ENCODE results near the gene SULT1A2.
"Not testable (repeated sequence)": the region's sequence is repeated elsewhere in the genome, so short reads cannot be mapped to it uniquely, and the experiment has no call there.

Gene SULT1A2

GRCh38 chr16:28592511-28592910 lies 4.3 kb downstream of the SULT1A2 start:
- no peak for DNase-seq (ENCODE audit: extremely low read depth in 1 of 2, low read depth in 1 of 2)

- DNase-seq (ENCODE audit: extremely low read depth in 1 of 2, low read depth in 1 of 2) = no peak
These were observed 5.5 kb downstream of the SULT1A2 start for GRCh38 chr16:28591355-28591754.

DNA sequence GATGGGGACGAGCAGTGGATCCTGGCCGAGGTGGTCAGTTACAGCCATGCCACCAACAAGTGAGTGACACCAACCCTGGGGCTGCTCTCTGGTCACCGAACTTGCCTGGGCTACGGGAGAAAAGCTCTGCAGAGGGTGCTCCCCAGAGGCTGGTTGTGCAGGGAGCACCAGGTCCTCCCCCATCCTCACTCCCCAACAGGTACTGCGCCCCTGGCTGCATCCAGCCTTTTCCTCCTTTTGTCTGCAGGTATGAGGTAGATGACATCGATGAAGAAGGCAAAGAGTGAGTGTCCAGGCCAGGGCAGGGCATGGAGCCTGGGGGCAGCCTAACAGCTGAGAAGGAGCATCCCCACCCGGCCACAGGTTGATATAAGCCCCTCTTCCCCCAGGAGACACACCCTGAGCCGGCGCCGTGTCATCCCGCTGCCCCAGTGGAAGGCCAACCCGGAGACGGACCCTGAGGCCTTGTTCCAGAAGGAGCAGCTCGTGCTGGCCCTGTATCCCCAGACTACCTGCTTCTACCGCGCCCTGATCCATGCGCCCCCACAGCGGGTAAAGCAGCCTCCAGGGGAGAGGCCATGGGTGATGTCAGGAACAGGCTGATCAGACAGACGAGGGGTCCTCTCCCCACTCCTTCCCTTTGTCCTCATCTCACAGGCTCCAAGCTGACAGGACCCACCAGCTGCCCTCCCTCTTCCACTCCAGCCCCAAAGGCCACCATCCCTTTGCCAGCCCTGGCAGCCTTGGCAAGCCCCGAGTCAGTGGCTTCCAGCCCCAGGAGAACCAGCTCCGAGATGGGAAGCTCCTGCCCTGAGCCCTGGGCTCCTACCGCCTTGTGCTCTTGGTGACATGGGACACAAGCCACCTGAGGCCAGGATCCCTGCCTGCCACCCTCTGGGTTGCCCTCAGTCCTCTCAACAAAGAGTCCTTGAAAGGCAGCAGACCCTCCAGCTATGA lies 6.2 kb downstream of the SULT1A2 start:
- no peak for DNase-seq (ENCODE audit: extremely low read depth in 1 of 2, low read depth in 1 of 2)

DNA sequence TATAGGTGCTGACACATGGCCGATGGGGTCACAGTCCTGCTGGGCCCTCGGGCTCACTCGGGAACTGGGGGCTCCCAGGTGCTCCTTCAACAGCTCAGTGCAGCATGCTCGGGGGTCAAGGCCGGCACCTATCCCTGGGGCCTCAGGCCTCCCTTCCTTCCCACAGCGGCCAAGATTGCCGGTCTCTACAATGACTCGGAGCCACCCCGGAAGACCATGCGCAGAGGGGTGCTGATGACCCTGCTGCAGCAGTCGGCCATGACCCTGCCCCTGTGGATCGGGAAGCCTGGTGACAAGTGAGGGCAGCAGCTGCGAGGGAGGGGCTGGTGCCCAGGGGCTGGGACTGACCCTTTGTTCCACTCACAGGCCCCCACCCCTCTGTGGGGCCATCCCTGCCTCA lies 6.9 kb downstream of the SULT1A2 start:
- DNase-seq (ENCODE audit: extremely low read depth in 1 of 2, low read depth in 1 of 2) = no peak

DNA sequence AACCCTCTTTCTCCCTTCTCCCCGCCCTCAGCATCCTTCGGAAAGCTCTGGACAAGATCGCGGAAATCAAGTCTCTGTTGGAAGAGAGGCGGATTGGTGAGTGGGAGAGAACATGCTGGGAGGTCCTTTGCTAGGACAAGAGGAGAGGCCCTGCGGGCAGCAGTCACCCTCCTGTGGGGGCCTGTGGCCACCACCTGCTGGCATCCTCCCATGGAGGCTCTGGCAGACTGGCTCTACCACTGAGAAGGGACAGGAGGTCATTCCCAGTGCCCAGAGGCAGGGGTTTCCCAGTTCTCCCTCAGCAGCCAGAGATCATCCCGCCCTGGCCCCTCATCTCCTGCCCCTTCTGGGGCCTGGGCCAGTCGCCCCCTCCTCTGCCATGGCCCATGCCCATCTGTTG lies 7.8 kb downstream of the SULT1A2 start:
- no peak for DNase-seq (ENCODE audit: extremely low read depth in 1 of 2, low read depth in 1 of 2)

DNA sequence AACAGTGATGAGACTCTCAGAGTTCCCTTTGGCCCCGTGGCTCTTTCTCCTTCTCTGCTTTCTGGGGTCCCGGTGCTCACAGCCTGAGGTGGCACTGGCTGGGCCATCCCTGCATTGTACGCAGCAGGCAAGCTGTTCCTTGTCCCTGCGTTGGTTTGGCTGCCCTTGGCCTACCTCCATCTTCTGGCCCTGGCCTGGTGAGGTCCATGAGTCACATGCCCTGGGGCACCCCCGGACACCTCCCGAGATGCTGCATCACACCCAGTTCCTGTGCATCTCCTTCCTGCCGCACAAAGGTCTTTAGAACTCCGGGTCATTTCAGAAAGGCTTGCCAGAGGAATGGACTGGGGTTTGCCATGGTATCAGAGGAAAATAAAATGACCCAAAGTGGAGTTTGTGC lies 9.5 kb downstream of the SULT1A2 start:
- DNase-seq (ENCODE audit: extremely low read depth in 1 of 2, low read depth in 1 of 2) = no peak

- DNase-seq (ENCODE audit: extremely low read depth in 1 of 2, low read depth in 1 of 2) = no peak
These were observed 10.4 kb downstream of the SULT1A2 start for GRCh38 chr16:28586466-28586865.

DNA sequence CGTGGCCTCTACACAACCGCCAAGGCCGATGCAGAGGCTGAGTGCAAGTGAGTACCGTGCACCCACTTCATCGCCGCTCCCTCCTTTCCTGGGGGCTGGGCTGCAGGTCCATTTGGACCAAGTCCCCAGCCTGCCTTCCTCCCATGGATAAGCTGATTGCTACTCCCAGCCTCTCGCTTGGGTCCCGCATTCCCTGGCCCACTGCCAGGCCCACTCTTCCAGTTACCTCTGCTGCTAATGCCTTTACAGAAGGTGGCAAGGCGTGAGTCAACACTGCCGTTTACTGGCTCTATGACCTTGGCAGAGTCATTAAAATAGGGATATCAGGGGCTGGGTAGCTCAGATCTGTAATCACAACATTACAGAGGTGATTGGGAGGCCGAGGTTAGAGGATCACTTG lies 11.2 kb downstream of the SULT1A2 start:
- no peak for DNase-seq (ENCODE audit: extremely low read depth in 1 of 2, low read depth in 1 of 2)

GRCh38 chr16:28580726-28581315 lies 16.0 kb downstream of the SULT1A2 start:
- DNase-seq (ENCODE audit: extremely low read depth in 1 of 2, low read depth in 1 of 2) = no peak

DNA sequence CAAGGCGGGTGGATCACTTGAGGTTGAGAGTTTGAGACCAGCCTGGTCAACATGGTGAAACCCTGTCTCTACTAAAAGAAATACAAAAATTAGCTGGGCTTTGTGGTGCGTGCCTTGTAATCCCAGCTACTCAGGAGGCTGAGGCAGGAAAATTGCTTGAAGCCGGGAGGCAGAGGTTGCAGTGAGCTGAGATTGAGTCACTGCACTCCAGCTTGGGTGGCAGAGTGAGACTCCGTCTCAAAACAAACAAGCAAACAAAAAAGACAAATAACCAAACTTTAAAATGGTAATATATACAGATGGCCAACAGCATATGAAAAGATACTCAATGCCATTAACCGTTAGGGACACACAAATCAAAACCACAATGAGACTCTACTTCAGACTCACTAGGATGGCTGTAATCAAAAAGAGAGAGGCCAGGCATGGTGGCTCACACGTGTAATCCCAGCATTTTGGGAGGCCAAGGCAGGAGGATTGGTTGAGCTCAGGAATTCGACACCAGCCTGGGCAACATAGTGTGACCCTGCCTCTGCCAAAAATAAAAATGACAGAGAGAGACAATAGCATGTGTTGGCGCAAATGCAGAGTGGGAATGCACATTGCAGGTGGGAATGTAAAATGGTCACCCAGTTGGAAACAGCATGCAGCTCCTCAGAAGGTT lies 21.3 kb downstream of the SULT1A2 start:
- DNase-seq (ENCODE audit: extremely low read depth in 1 of 2, low read depth in 1 of 2) = no peak

DNA sequence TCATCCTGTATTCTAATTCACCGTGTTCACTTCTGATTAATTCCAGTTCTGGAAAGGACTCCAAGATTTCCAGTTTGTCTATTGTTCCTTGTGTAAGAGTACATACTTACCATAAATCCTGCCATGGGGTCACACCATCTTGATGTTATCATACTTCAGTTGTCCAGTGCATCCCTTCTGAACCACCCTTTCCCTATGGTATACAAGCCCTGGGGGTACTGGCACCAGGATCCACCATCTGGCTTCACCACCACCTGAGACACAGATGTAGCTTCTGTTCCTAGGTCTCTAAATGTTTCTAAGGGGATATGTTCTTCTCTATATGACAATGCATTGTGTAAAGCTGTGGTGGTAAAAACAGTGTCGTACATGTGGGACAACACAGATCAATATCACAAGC lies 21.9 kb downstream of the SULT1A2 start:
- no peak for DNase-seq (ENCODE audit: extremely low read depth in 1 of 2, low read depth in 1 of 2)

- DNase-seq (ENCODE audit: extremely low read depth in 1 of 2, low read depth in 1 of 2) = no peak
These were observed 22.8 kb downstream of the SULT1A2 start for GRCh38 chr16:28573738-28574718.

DNA sequence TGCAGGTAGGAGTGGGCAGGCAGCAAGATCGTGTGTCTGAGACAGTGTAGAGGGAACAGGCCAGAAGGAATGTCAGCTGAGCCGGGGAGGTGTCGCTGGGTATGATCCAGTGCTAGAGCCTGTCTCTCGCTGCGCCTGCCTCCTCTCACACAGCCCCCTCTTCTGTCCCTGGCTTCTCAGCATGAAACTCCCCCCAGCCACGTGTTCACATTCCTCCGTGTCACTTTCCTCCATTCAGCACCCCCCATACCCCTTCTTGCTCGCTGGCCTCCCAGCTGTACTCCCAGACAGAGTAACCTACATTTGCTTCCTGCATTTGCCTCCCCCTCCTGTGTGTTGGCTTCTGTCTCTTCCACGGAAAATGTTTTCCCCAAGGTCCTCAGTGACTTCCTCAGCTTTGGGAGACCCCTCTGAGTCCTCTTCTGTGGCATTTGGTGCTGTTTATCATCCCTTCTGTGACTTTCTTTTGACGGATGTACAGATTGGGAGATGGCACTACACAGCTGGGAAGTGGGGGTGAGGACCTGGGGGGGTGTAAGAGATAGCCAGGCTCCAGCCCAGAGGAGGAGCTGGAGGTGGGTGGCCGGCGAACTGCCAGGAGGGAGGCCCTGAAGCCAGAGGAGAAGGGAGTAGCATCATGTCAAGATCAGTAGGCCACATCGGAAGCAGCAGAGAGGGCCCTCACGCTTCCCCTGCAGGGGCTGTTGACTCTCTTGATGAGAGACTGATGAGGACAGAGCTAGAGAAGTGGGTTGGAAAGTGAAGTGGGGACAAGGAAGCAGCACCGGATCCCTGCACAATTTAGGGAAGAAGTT lies 23.9 kb downstream of the SULT1A2 start:
- DNase-seq (ENCODE audit: extremely low read depth in 1 of 2, low read depth in 1 of 2) = no peak

DNA sequence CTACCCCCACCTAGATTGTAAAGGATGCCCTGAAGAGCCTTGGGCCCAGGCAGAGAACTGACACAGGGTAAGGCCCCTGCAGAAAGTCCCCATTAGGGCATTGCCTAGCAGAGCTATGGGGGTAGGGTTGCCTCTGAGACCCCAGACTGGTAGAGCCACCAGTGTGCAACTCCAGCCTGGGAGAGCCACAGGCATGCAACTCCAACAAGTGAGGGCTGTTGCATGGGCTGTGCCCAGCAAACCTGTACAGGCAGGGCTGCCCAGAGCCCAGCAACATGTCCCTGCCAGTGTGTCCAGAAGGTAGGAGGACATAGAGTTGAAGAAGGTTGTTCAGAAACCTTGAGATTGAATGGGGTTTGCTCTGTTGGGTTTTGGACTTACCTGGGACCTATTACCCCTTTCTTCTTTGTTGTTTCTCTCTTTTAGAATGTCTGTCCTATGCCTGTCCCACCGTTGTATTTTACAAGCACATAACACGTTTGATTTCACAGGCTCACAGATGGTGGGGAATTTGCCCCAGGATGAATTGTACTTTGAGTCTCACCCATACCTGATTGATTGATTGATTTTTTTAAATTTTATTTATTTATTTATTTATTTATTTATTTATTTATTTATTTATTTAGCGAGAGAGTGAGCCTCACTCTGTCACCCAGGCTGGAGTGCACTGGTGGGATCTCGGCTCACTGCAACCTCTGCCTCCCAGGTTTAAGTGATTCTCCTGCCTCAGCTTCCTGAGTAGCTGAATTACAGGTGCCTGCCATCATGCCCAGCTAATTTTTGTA lies 26.7 kb downstream of the SULT1A2 start:
- no peak for DNase-seq (ENCODE audit: extremely low read depth in 1 of 2, low read depth in 1 of 2)

- no peak for DNase-seq (ENCODE audit: extremely low read depth in 1 of 2, low read depth in 1 of 2)
These were observed 27.8 kb downstream of the SULT1A2 start for GRCh38 chr16:28569021-28569420.

DNA sequence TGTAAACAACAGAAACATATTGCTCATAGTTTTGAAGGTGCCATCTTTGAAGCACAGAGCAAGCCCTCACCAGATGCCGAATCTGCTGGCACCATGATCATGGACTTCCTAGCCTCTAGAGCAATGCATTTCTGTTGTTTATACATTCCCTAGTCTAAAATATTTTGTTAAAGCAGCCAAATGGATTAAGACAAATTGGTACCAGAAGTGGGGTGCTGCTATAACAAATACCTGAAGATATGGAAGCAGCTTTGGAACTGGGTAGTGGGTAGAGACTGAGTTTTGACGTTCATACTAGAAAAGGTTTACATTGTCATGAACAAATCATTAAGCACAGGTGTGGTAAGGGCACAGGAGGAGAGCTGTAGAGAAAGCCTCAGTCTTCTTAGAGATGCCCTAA lies 29.6 kb downstream of the SULT1A2 start:
- no peak for DNase-seq (ENCODE audit: extremely low read depth in 1 of 2, low read depth in 1 of 2)

DNA sequence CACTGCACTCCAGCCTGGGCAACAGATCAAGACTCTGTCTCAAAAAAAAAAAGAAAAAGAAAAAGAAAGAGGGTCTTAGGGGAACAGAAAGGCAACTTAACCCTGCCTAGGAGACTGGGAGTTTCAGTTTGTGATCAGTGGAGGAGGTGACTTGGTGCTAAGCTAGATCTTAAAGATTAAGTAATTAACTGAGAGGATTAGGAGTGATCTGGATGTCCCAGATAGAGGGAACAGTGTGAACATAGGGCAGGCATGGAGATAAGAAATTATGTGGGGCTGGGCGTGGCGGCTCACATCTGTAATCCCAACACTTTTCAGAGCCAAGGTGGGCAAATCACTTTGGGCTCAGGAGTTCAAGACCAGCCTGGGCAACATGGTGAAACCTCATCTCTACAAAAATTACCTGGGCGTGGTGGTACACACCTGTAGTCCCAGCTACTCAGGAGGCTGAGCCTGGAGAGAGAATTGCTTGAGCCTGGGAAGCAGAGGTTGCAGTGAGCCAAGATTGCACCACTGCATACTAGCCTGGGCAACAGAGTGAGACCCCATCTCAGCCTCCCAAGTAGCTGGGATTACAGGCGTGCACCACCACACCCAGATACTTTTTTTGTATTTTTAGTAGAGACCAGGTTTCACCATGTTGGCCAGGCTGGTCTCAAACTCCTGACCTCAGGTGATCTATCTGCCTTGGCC lies 30.5 kb downstream of the SULT1A2 start:
- not testable (repeated sequence) for DNase-seq (ENCODE audit: extremely low read depth in 1 of 2, low read depth in 1 of 2)

DNA sequence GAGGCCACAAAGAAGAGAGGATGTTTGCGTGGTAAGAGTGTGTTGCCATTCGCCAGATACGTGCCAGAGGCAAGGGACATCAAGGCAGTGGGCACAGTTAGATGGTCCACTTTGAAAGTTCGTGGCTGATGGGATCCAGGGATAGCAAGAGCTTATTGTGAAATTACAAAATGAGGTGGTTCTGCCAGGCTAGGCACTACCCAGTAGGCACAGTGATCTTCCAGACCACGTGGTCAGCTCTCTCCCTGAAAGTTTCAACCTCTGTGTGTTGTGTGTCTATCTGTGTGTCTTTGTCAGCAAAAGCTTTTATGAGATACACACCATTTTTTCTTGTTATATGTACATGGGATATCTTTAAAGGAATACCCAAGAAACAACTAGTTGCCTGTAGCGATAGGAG lies 33.6 kb downstream of the SULT1A2 start:
- no peak for DNase-seq (ENCODE audit: extremely low read depth in 1 of 2, low read depth in 1 of 2)
